CD14-positive monocyte (primary cell): ENCODE results near the gene BCKDHB. TPM values are rescaled to one million over a fixed set of nuclear protein-coding genes. Genes with fewer than 3 reads are reported as not detected.

ENCODE experiments used
- DNase-seq, 3 donors: peaks; one replicate each; pipeline ENCODE4 v3.0.0-alpha.2; 2011 to 2022
- H2AFZ ChIP-seq: 2 replicates; pipeline ENCODE4 v1.6.0; 2012; ENCODE audit warnings: mild to moderate bottlenecking, low read depth, low read length, inconsistent platforms; ENCODE audit not compliant: insufficient read depth, poor library complexity, severe bottlenecking
- H3K27ac ChIP-seq, 2 donors: 1 replicate in 1 of 2; 2 replicates in 1 of 2; pipeline ENCODE4 v1.5.1; 2012 to 2013; ENCODE audit warnings: low read length in 2 of 2, control low read depth in 1 of 2, inconsistent platforms in 1 of 2, low read depth in 1 of 2, mild to moderate bottlenecking in 1 of 2
- H3K27me3 ChIP-seq, 2 donors: one replicate each; pipeline versions ENCODE4 v1.6.0 to v1.6.1; 2011 to 2013; ENCODE audit warnings: low read length in 2 of 2; ENCODE audit not compliant: control insufficient read depth in 2 of 2, insufficient read depth in 2 of 2
- H3K36me3 ChIP-seq, 2 donors: replicated peaks in 1 of 2; 1 replicate in 1 of 2; 2 replicates in 1 of 2; pipeline versions ENCODE4 v1.5.1 to v1.6.1; 2012 to 2013; ENCODE audit warnings: low read length in 2 of 2, control low read depth in 1 of 2, inconsistent platforms in 1 of 2, mild to moderate bottlenecking in 1 of 2; ENCODE audit not compliant: insufficient read depth in 2 of 2, control insufficient read depth in 1 of 2
- H3K4me1 ChIP-seq, 2 donors: 1 replicate in 1 of 2; 2 replicates in 1 of 2; pipeline versions ENCODE4 v1.5.1 to v1.6.1; 2012 to 2013; ENCODE audit warnings: low read length in 2 of 2, control low read depth in 1 of 2, inconsistent platforms in 1 of 2, mild to moderate bottlenecking in 1 of 2, moderate library complexity in 1 of 2; ENCODE audit not compliant: insufficient read depth in 2 of 2, control insufficient read depth in 1 of 2
- H3K4me2 ChIP-seq: replicated peaks from 2 replicates; pipeline ENCODE3; 2012; ENCODE audit warnings: low read length, moderate library complexity, mild to moderate bottlenecking; ENCODE audit not compliant: poor library complexity, severe bottlenecking; ENCODE audit errors: extremely low read depth
- H3K4me3 ChIP-seq, 3 experiments: fragments of 200-600 bp in 1 of 3; sonication (generic) in 1 of 3; replicated peaks in 1 of 3; 1 replicate in 2 of 3; 2 replicates in 1 of 3; pipeline ENCODE4 v1.5.1; 2011 to 2013; ENCODE audit warnings: low read length in 3 of 3, mild to moderate bottlenecking in 3 of 3, control low read depth in 2 of 3, low read depth in 2 of 3, inconsistent platforms in 1 of 3, moderate library complexity in 1 of 3
- H3K79me2 ChIP-seq: 2 replicates; pipeline ENCODE4 v1.6.0; 2012; ENCODE audit warnings: mild to moderate bottlenecking, control low read depth, inconsistent platforms, low read length, moderate library complexity; ENCODE audit not compliant: insufficient read depth
- H3K9ac ChIP-seq: 2 replicates; pipeline ENCODE4 v1.6.0; 2017; ENCODE audit warnings: low read length, mild to moderate bottlenecking; ENCODE audit not compliant: insufficient read depth, poor library complexity, severe bottlenecking
- H3K9me3 ChIP-seq, 2 donors: replicated peaks in 1 of 2; 1 replicate in 1 of 2; 2 replicates in 1 of 2; pipeline versions ENCODE4 v1.5.1 to v1.6.1; 2012 to 2013; ENCODE audit warnings: low read length in 2 of 2, control low read depth in 1 of 2; ENCODE audit not compliant: control insufficient read depth in 1 of 2, insufficient read depth in 1 of 2
- H4K20me1 ChIP-seq: 2 replicates; pipeline ENCODE4 v1.6.0; 2012; ENCODE audit warnings: mild to moderate bottlenecking, low read length, control low read depth, moderate library complexity; ENCODE audit not compliant: insufficient read depth
- H3K27ac Mint-ChIP-seq, 7 donors: one replicate each; pipeline ENCODE4 v1.8.0; 2020; ENCODE audit warnings: mild to moderate bottlenecking in 7 of 7, mixed read lengths in 7 of 7, moderate library complexity in 6 of 7, inconsistent platforms in 2 of 7
- H3K27me3 Mint-ChIP-seq, 3 donors: one replicate each; pipeline ENCODE4 v1.8.0; 2021 to 2022; ENCODE audit warnings: low read depth in 3 of 3, mild to moderate bottlenecking in 3 of 3, mixed read lengths in 3 of 3, moderate library complexity in 3 of 3, inconsistent platforms in 1 of 3
- H3K36me3 Mint-ChIP-seq, 2 donors: one replicate each; pipeline ENCODE4 v1.8.0; 2020; ENCODE audit warnings: mixed read lengths in 2 of 2, inconsistent platforms in 1 of 2, mild to moderate bottlenecking in 1 of 2
- H3K4me1 Mint-ChIP-seq: one replicate; pipeline ENCODE4 v1.8.0; 2020; ENCODE audit warnings: mild to moderate bottlenecking, mixed read lengths
- H3K4me3 Mint-ChIP-seq, 2 donors: one replicate each; pipeline ENCODE4 v1.8.0; 2020; ENCODE audit warnings: mild to moderate bottlenecking in 2 of 2, mixed read lengths in 2 of 2, moderate library complexity in 1 of 2
- H3K9me3 Mint-ChIP-seq, 7 donors: one replicate each; pipeline ENCODE4 v1.8.0; 2020 to 2022; ENCODE audit warnings: mixed read lengths in 7 of 7, mild to moderate bottlenecking in 6 of 7, moderate library complexity in 6 of 7, inconsistent platforms in 2 of 7
- CTCF ChIP-seq: fragments of 200-600 bp; IDR thresholded peaks from one replicate; pipeline ENCODE4 v1.8.0; 2022; ENCODE audit warnings: antibody characterized with exemption, mild to moderate bottlenecking
- WGBS: methylation state at CpG from one replicate; pipeline ENCODE4 v1.1.5; 2013; ENCODE audit warnings: missing lambda C conversion rate; ENCODE audit not compliant: insufficient coverage; 5-methylcytosine and 5-hydroxymethylcytosine counted together
- intact Hi-C, 2 donors: fragments of 100-400 bp; cut with micrococcal nuclease; formaldehyde crosslinking; loops; one replicate each; pipeline versions ENCODE4 v1.15.0 to v1.15.1; 2023
- polyA plus RNA-seq, 3 donors: library from polyadenylated mRNA; depleted of rRNA in 1 of 3; unstranded in 2 of 3; stranded (reverse) in 1 of 3; fragments of 300-500 nt in 2 of 3; fragments of >200 nt in 1 of 3; fragmentation: Illumina TruSeq in 2 of 3; gene quantifications; 1 replicate in 2 of 3; 2 replicates in 1 of 3; pipeline ENCODE4 v1.2.3, GENCODE V29; 2012 to 2021

The BCKDHB gene
- polyA plus RNA-seq, 3 donors = 1.8 to 4.6 (median 4.0) TPM

GRCh38 chr6:80233958-80234357, 127.5 kb downstream of the BCKDHB start:
- Histone ChIP-seq H3K36me3 (no peaks in the 10 kb centered on the region), H3K27ac (no peak overlapping the region), H3K9me3 (no peaks in the 10 kb centered on the region), H4K20me1 (no peaks in the 10 kb centered on the region), H3K4me2 (no peak overlapping the region), H3K9ac (no peak overlapping the region), H3K4me1 (no peaks in the 10 kb centered on the region), H2AFZ (no peak overlapping the region), H3K27me3 (no peaks in the 10 kb centered on the region), H3K79me2 (no peaks in the 10 kb centered on the region), H3K4me3 (no peak overlapping the region)
- no peak for TF ChIP-seq CTCF
- Mint-ChIP-seq H3K27me3 (peaks cover 0 to 1% (median 0%) of the 10 kb centered on the region in 3 donors), H3K4me3 (no peak overlapping the region), H3K36me3 (no peaks in the 10 kb centered on the region), H3K9me3 (peaks cover 0 to 3% (median 0%) of the 10 kb centered on the region in 7 donors), H3K27ac (no peak overlapping the region), H3K4me1 (no peaks in the 10 kb centered on the region)
- no peak for DNase-seq
- intact Hi-C loops = no loop called here
- WGBS = 100% methylated on average over 1 of the region's 5 CpGs

- Mint-ChIP-seq H3K27ac (no peak overlapping the region), H3K4me1 (no peaks in the 10 kb centered on the region), H3K4me3 (no peak overlapping the region), H3K27me3 (peaks cover 0 to 1% (median 0%) of the 10 kb centered on the region in 3 donors), H3K36me3 (no peaks in the 10 kb centered on the region), H3K9me3 (peaks cover 0 to 4% (median 0%) of the 10 kb centered on the region in 7 donors)
- no CpG with 5 or more reads among the region's 2 CpGs for WGBS
- Histone ChIP-seq H2AFZ (no peak overlapping the region), H3K4me2 (no peak overlapping the region), H3K27ac (no peak overlapping the region), H3K4me1 (no peaks in the 10 kb centered on the region), H3K4me3 (no peak overlapping the region), H3K9ac (no peak overlapping the region), H3K36me3 (no peaks in the 10 kb centered on the region), H3K27me3 (no peaks in the 10 kb centered on the region), H4K20me1 (no peaks in the 10 kb centered on the region), H3K9me3 (no peaks in the 10 kb centered on the region), H3K79me2 (no peaks in the 10 kb centered on the region)
- DNase-seq = no peak
- intact Hi-C loops = no loop called here
- TF ChIP-seq CTCF = no peak
Observed at GRCh38 chr6:80234401-80234800, 127.9 kb downstream of the BCKDHB start.
